Panc1 (cell line): ENCODE measurements around the gene AEBP2. TPM values are rescaled to one million over a fixed set of nuclear protein-coding genes. Genes with fewer than 3 reads are reported as not detected.

Source experiments
- ATAC-seq: fragments of 200-7000 bp; cut with Tn5 transposase; 2 replicates; pipeline ENCODE4 v1.9.1; 2020; ENCODE audit warnings: mild to moderate bottlenecking, moderate library complexity
- BruUV-seq: library from RNA; stranded (reverse); fragments of 400-500 nt; replicated peaks from 2 replicates; lab custom pipeline; 2021; lab: Mats Ljungman, UMichigan
- CTCF ChIA-PET: fragments of 300-600 bp; sonication (Branson Sonifier 250); formaldehyde crosslinking; loops from one replicate; lab custom pipeline; 2022; ENCODE audit warnings: antibody characterized with exemption; lab: Charles Lee
- POLR2A ChIA-PET: fragments of 300-600 bp; sonication (Branson Sonifier 250); formaldehyde crosslinking; loops from one replicate; lab custom pipeline; 2022; ENCODE audit warnings: antibody characterized with exemption; lab: Charles Lee
- DNase-seq: peaks from one replicate; pipeline ENCODE4 v3.0.0-alpha.2; 2010; ENCODE audit warnings: low read depth, low spot score
- H3K27ac ChIP-seq: 2 replicates; pipeline ENCODE4 v1.5.1; 2011; ENCODE audit warnings: mild to moderate bottlenecking, low read length, inconsistent platforms
- H3K27me3 ChIP-seq: fragments of 200-500 bp; sonication (Bioruptor generic); 2 replicates; pipeline ENCODE4 v1.6.0; 2014; ENCODE audit warnings: low read length, inconsistent platforms; ENCODE audit not compliant: control insufficient read depth, insufficient read depth
- H3K36me3 ChIP-seq: fragments of 200-500 bp; sonication (Bioruptor generic); 2 replicates; pipeline ENCODE4 v1.5.1; 2014; ENCODE audit warnings: inconsistent platforms, mild to moderate bottlenecking, low read length, moderate library complexity; ENCODE audit not compliant: control insufficient read depth, insufficient read depth
- H3K4me1 ChIP-seq: 2 replicates; pipeline ENCODE4 v1.5.1; 2011; ENCODE audit warnings: inconsistent platforms, mild to moderate bottlenecking, low read length, moderate library complexity; ENCODE audit not compliant: control insufficient read depth, insufficient read depth
- H3K4me3 ChIP-seq, 2 experiments: 2 replicates each; pipeline ENCODE4 v1.5.1; 2011 to 2012; ENCODE audit warnings: low read depth in 2 of 2, low read length in 2 of 2, mild to moderate bottlenecking in 2 of 2, inconsistent platforms in 1 of 2, moderate library complexity in 1 of 2
- H3K9me3 ChIP-seq: fragments of 200-500 bp; sonication (Bioruptor generic); 2 replicates; pipeline ENCODE4 v1.5.1; 2014; ENCODE audit warnings: low read depth, mild to moderate bottlenecking, inconsistent platforms, low read length, moderate library complexity; ENCODE audit not compliant: control insufficient read depth, insufficient read depth
- CTCF ChIP-seq: fragments of 450-650 bp; IDR thresholded peaks from 2 replicates; pipeline ENCODE4 v1.5.1; 2017; ENCODE audit warnings: mild to moderate bottlenecking
- POLR2AphosphoS5 ChIP-seq: IDR thresholded peaks from 2 replicates; pipeline ENCODE4 v1.6.1; 2012; ENCODE audit warnings: mild to moderate bottlenecking, low read depth, low read length, moderate library complexity
- REST ChIP-seq, 2 experiments: IDR thresholded peaks; 2 replicates each; pipeline ENCODE4 v1.6.1; 2011 to 2012; ENCODE audit warnings: low read depth in 2 of 2, control low read depth in 1 of 2, low read length in 1 of 2, mild to moderate bottlenecking in 1 of 2, moderate library complexity in 1 of 2; ENCODE audit not compliant: insufficient read depth in 1 of 2
- SIN3A ChIP-seq: IDR thresholded peaks from 2 replicates; pipeline ENCODE4 v1.6.1; 2012; ENCODE audit warnings: low read depth, mild to moderate bottlenecking, low read length, moderate library complexity, borderline replicate concordance; ENCODE audit not compliant: insufficient read depth
- TCF7L2 ChIP-seq: IDR thresholded peaks from 2 replicates; pipeline ENCODE4 v1.6.1; 2011; ENCODE audit warnings: mild to moderate bottlenecking, low read depth, low read length, inconsistent platforms
- in situ Hi-C: cut with HindIII; loops from 2 replicates; pipeline ENCODE4 v1.10.0; 2016; ENCODE audit warnings: low sequenced_read_pairs, low pct_unique_long_range_greater_than_20kb
- intact Hi-C: fragments of 100-400 bp; cut with micrococcal nuclease; formaldehyde crosslinking; loops from one replicate; pipeline ENCODE4 v1.10.0; 2022; ENCODE audit not compliant: unreplicated experiment
- total RNA-seq: library from RNA; stranded (reverse); gene quantifications from one replicate; pipeline ENCODE4 v1.2.1, GENCODE V29; 2021; ENCODE audit not compliant: unreplicated experiment

Gene AEBP2
- total RNA-seq, 1 experiment from 2014 or later, result 32.4 TPM

GRCh38 chr12:19462406-19462805 is 23.1 kb downstream of the AEBP2 start:
- ATAC-seq, result no peak
- H3K27me3 ChIP-seq, result no peaks in the 10 kb centered on the region
- DNase-seq, result no peak
- no peak for TF ChIP-seq POLR2AphosphoS5
- no peak for TF ChIP-seq REST (IDR thresholded peaks at IDR 0.05; ENCODE audit: insufficient read depth in 1 of 2, low read depth in 2 of 2, low read length in 1 of 2)
- TF ChIP-seq TCF7L2, result no peak
- TF ChIP-seq CTCF, result no peak
- no peak for TF ChIP-seq SIN3A
- POLR2A ChIA-PET, result no interaction called here
- H3K4me3 ChIP-seq, result no peak overlapping the region
- H3K36me3 ChIP-seq, result 0 out of 2 replicates have a peak, but pooled peaks cover 2% of the 10 kb centered on the region
- intact Hi-C loops (no loop called here), in situ Hi-C loops (no loop called here)
- no TSS peak for BruUV-seq
- no peaks in the 10 kb centered on the region for H3K9me3 ChIP-seq
- no peaks in the 10 kb centered on the region; the same call in 1 of the 2 replicates for H3K4me1 ChIP-seq
- CTCF ChIA-PET, result no interaction called here
- H3K27ac ChIP-seq, result no peak overlapping the region

DNA sequence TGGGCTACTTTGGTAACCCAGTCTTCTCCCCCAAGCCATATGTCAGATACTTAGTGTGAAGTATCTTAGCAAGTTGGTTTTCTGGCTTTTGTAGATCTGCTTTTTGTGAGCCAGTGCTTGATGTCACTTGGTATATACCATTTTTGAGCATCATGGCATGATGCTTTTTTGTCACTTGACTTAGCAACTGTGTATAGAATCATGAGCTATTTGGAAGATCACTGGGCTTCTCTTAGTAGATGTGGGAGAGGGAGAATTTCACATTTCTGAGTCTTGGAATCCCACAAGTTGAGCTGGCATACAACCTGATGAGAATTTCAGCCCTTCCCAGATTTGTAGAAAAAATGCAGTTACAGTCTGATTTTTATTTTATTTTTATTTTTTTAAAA is 24.9 kb downstream of the AEBP2 start:
- DNase-seq, result no peak
- TF ChIP-seq SIN3A (no peak), CTCF (no peak), TCF7L2 (no peak), REST (IDR thresholded peaks at IDR 0.05; ENCODE audit: insufficient read depth in 1 of 2, low read depth in 2 of 2, low read length in 1 of 2) (no peak), POLR2AphosphoS5 (no peak)
- in situ Hi-C loops, result no loop called here
- H3K9me3 ChIP-seq, result no peaks in the 10 kb centered on the region
- BruUV-seq, result no TSS peak
- intact Hi-C loops, result no loop called here
- no peak for ATAC-seq
- H3K27ac ChIP-seq, result no peak overlapping the region
- POLR2A ChIA-PET, result no interaction called here
- H3K4me3 ChIP-seq, result no peak overlapping the region
- no peaks in the 10 kb centered on the region; the same call in 1 of the 2 replicates for H3K4me1 ChIP-seq
- CTCF ChIA-PET, result no interaction called here
- no peaks in the 10 kb centered on the region for H3K27me3 ChIP-seq
- peaks cover 2% of the 10 kb centered on the region for H3K36me3 ChIP-seq
